H9 (cell line): ENCODE measurements around the gene FAM9C. TPM values are rescaled to one million over a fixed set of nuclear protein-coding genes. Genes with fewer than 3 reads are reported as not detected.

Experiments
- DNase-seq: peaks from one replicate; pipeline ENCODE4 v3.0.0-alpha.2; 2017
- H2AFZ ChIP-seq: one replicate; pipeline ENCODE4 v1.6.1; 2013; ENCODE audit warnings: mild to moderate bottlenecking, low read length, control low read depth, moderate library complexity
- H2AK5ac ChIP-seq: 2 replicates; pipeline ENCODE4 v1.6.1; 2013; ENCODE audit warnings: low read length, control low read depth, mixed read lengths; ENCODE audit not compliant: insufficient read length
- H2BK120ac ChIP-seq: one replicate; pipeline ENCODE4 v1.6.1; 2013; ENCODE audit warnings: low read depth, mild to moderate bottlenecking, low read length, control low read depth, inconsistent platforms; ENCODE audit not compliant: poor library complexity, severe bottlenecking
- H2BK12ac ChIP-seq: 2 replicates; pipeline ENCODE4 v1.6.1; 2013; ENCODE audit warnings: low read length, control low read depth, mixed read lengths, low read depth; ENCODE audit not compliant: insufficient read length
- H2BK15ac ChIP-seq: 2 replicates; pipeline ENCODE4 v1.6.1; 2013; ENCODE audit warnings: low read depth, low read length, control low read depth
- H2BK20ac ChIP-seq: one replicate; pipeline ENCODE4 v1.6.1; 2013; ENCODE audit warnings: low read depth, mild to moderate bottlenecking, low read length, control low read depth, inconsistent platforms; ENCODE audit not compliant: poor library complexity, severe bottlenecking
- H2BK5ac ChIP-seq: 2 replicates; pipeline ENCODE4 v1.6.1; 2013; ENCODE audit warnings: low read length, control low read depth, mixed read lengths; ENCODE audit not compliant: insufficient read length
- H3K14ac ChIP-seq: 2 replicates; pipeline ENCODE4 v1.6.1; 2013; ENCODE audit warnings: low read length, control low read depth; ENCODE audit not compliant: insufficient read depth
- H3K18ac ChIP-seq: 2 replicates; pipeline ENCODE4 v1.6.1; 2013; ENCODE audit warnings: low read depth, mild to moderate bottlenecking, mixed read lengths, low read length, control low read depth; ENCODE audit not compliant: insufficient read length
- H3K23ac ChIP-seq: 2 replicates; pipeline ENCODE4 v1.6.1; 2013; ENCODE audit warnings: low read length, control low read depth, mixed read lengths, low read depth; ENCODE audit not compliant: insufficient read length
- H3K23me2 ChIP-seq: 2 replicates; pipeline ENCODE4 v1.6.1; 2013; ENCODE audit warnings: low read depth, mild to moderate bottlenecking, mixed read lengths, low read length, control low read depth; ENCODE audit not compliant: insufficient read length, poor library complexity, severe bottlenecking
- H3K27ac ChIP-seq: 2 replicates; pipeline ENCODE4 v1.5.1; 2013; ENCODE audit warnings: low read length, control low read depth, mixed read lengths, low read depth; ENCODE audit not compliant: insufficient read length
- H3K27me3 ChIP-seq: 2 replicates; pipeline ENCODE4 v1.6.1; 2013; ENCODE audit warnings: low read length, control low read depth, inconsistent platforms; ENCODE audit not compliant: insufficient read depth
- H3K4ac ChIP-seq: 2 replicates; pipeline ENCODE4 v1.6.1; 2013; ENCODE audit warnings: low read depth, mild to moderate bottlenecking, control low read depth, inconsistent platforms, low read length, moderate library complexity
- H3K4me1 ChIP-seq: 2 replicates; pipeline ENCODE4 v1.6.1; 2013; ENCODE audit warnings: low read length, control low read depth, inconsistent platforms; ENCODE audit not compliant: insufficient read depth
- H3K4me2 ChIP-seq: 2 replicates; pipeline ENCODE4 v1.6.1; 2013; ENCODE audit warnings: low read length, control low read depth, mixed read lengths; ENCODE audit not compliant: insufficient read length, insufficient read depth
- H3K56ac ChIP-seq: 2 replicates; pipeline ENCODE4 v1.6.1; 2013; ENCODE audit warnings: low read depth, mild to moderate bottlenecking, mixed read lengths, low read length, control low read depth; ENCODE audit not compliant: insufficient read length
- H3K79me1 ChIP-seq: 2 replicates; pipeline ENCODE4 v1.6.1; 2013; ENCODE audit warnings: low read depth, mild to moderate bottlenecking, moderate library complexity, low read length, control low read depth, inconsistent platforms; ENCODE audit not compliant: insufficient read depth, poor library complexity, severe bottlenecking
- H3K79me2 ChIP-seq: 2 replicates; pipeline ENCODE4 v1.6.1; 2013; ENCODE audit warnings: low read length, control low read depth, inconsistent platforms; ENCODE audit not compliant: insufficient read depth
- H3K9ac ChIP-seq: 2 replicates; pipeline ENCODE4 v1.6.1; 2013; ENCODE audit warnings: low read length, control low read depth, mixed read lengths; ENCODE audit not compliant: insufficient read length; ENCODE audit errors: extremely low read depth
- H3K9me3 ChIP-seq: one replicate; pipeline ENCODE4 v1.6.1; 2013; ENCODE audit warnings: low read depth, low read length, inconsistent platforms; ENCODE audit not compliant: control insufficient read depth
- H3T11ph ChIP-seq: one replicate; pipeline ENCODE4 v1.6.1; 2013; ENCODE audit warnings: mild to moderate bottlenecking, low read length, control low read depth, inconsistent platforms
- H4K20me1 ChIP-seq: one replicate; pipeline ENCODE4 v1.6.1; 2013; ENCODE audit not compliant: control insufficient read depth, insufficient read length, insufficient read depth
- H4K5ac ChIP-seq: 2 replicates; pipeline ENCODE4 v1.6.1; 2013; ENCODE audit warnings: low read depth, mild to moderate bottlenecking, mixed read lengths, low read length, control low read depth; ENCODE audit not compliant: insufficient read length
- H4K8ac ChIP-seq: replicated peaks from 2 replicates; pipeline ENCODE4 v1.6.1; 2013; ENCODE audit warnings: low read length, control low read depth, mixed read lengths, low read depth; ENCODE audit not compliant: insufficient read length
- H4K91ac ChIP-seq: 2 replicates; pipeline ENCODE4 v1.6.1; 2013; ENCODE audit warnings: low read depth, mild to moderate bottlenecking, moderate library complexity, mixed read lengths, low read length, control low read depth; ENCODE audit not compliant: insufficient read length
- H3K27ac Mint-ChIP-seq, 3 experiments: 2 replicates in 2 of 3; 3 replicates in 1 of 3; pipeline ENCODE4 v1.8.0; 2020 to 2021; ENCODE audit warnings: mixed read lengths in 3 of 3, mild to moderate bottlenecking in 1 of 3, moderate library complexity in 1 of 3
- H3K27me3 Mint-ChIP-seq: 2 replicates; pipeline ENCODE4 v1.8.0; 2021; ENCODE audit warnings: low read depth, mild to moderate bottlenecking, moderate library complexity, mixed read lengths
- H3K36me3 Mint-ChIP-seq, 3 experiments: 2 replicates in 2 of 3; 3 replicates in 1 of 3; pipeline ENCODE4 v1.8.0; 2020 to 2021; ENCODE audit warnings: low read depth in 3 of 3, mixed read lengths in 3 of 3; ENCODE audit not compliant: insufficient read depth in 1 of 3
- H3K4me1 Mint-ChIP-seq, 2 experiments: 2 replicates each; pipeline ENCODE4 v1.8.0; 2020; ENCODE audit warnings: mixed read lengths in 2 of 2
- H3K4me3 Mint-ChIP-seq, 2 experiments: 2 replicates in 1 of 2; 3 replicates in 1 of 2; pipeline ENCODE4 v1.8.0; 2020 to 2021; ENCODE audit warnings: mild to moderate bottlenecking in 2 of 2, mixed read lengths in 2 of 2, moderate library complexity in 1 of 2
- H3K9me3 Mint-ChIP-seq, 2 experiments: 2 replicates in 1 of 2; 3 replicates in 1 of 2; pipeline ENCODE4 v1.8.0; 2020; ENCODE audit warnings: mild to moderate bottlenecking in 2 of 2, mixed read lengths in 2 of 2, moderate library complexity in 1 of 2
- CTCF ChIP-seq: fragments of 200-600 bp; sonication (generic); conservative IDR thresholded peaks from 3 replicates; pipeline ENCODE4 v1.8.0; 2021; ENCODE audit warnings: antibody characterized with exemption, mild to moderate bottlenecking
- WGBS: extraction: QIAGEN DNeasy Blood & Tissue Kit; methylation state at CpG from one replicate; pipeline ENCODE4 v1.1.7; 2013; ENCODE audit warnings: missing lambda C conversion rate, low lambda C conversion rate, mixed read lengths; ENCODE audit not compliant: insufficient read length; ENCODE audit errors: extremely low coverage; 5-methylcytosine and 5-hydroxymethylcytosine counted together
- total RNA-seq: library from RNA; stranded (reverse); gene quantifications from 2 replicates; pipeline ENCODE4 v1.2.1, GENCODE V29; 2021

The FAM9C gene
- total RNA-seq, 1 experiment from 2014 or later, result not detected

- H3K36me3 Mint-ChIP-seq, result peaks cover 5 to 9% (median 7%) of the 10 kb centered on the region in 3 experiments; a peak in 6 of 7 replicates
- no peaks in the 10 kb centered on the region for H4K20me1 ChIP-seq
- H3K4me1 Mint-ChIP-seq, result peaks cover 7% of the 10 kb centered on the region in 2 experiments
- H2AK5ac ChIP-seq, result no peak overlapping the region
- H2BK20ac ChIP-seq, result no peak overlapping the region
- TF ChIP-seq CTCF, result no peak
- H3K9ac ChIP-seq, result no peak overlapping the region
- H2BK15ac ChIP-seq, result no peak overlapping the region
- no peak overlapping the region for H3K4ac ChIP-seq
- H3K23me2 ChIP-seq, result no peaks in the 10 kb centered on the region
- no peak for DNase-seq
- peaks cover 56 to 65% of the 10 kb centered on the region in 2 experiments for H3K9me3 Mint-ChIP-seq
- H3K27ac ChIP-seq, result no peak overlapping the region
- no peak overlapping the region for H2BK120ac ChIP-seq
- no peak overlapping the region for H3K4me3 Mint-ChIP-seq
- H3K18ac ChIP-seq, result no peak overlapping the region
- H3K27me3 ChIP-seq, result no peaks in the 10 kb centered on the region
- no peak overlapping the region for H4K5ac ChIP-seq
- no peak overlapping the region for H4K91ac ChIP-seq
- no CpG with 5 or more reads among the region's 3 CpGs for WGBS
- no peaks in the 10 kb centered on the region for H3K9me3 ChIP-seq
- H2BK12ac ChIP-seq, result no peak overlapping the region
- no peaks in the 10 kb centered on the region for H3K27me3 Mint-ChIP-seq
- H3K4me1 ChIP-seq, result peaks cover 3% of the 10 kb centered on the region; the same call in 1 of the 2 replicates
- H4K8ac ChIP-seq, result no peak overlapping the region
- H3T11ph ChIP-seq, result no peak overlapping the region
- no peak overlapping the region for H2AFZ ChIP-seq
- H3K79me1 ChIP-seq, result no peaks in the 10 kb centered on the region
- H3K56ac ChIP-seq, result no peak overlapping the region
- no peak overlapping the region for H3K14ac ChIP-seq
- no peak overlapping the region for H3K4me2 ChIP-seq
- H3K23ac ChIP-seq, result no peak overlapping the region
- no peak overlapping the region for H2BK5ac ChIP-seq
- H3K27ac Mint-ChIP-seq, result no peak overlapping the region
- no peaks in the 10 kb centered on the region for H3K79me2 ChIP-seq
These were observed 52.8 kb downstream of the FAM9C start for GRCh38 chrX:12991575-12991974.
